GM19438 (cell line): ENCODE data around the gene OVOL3.
"Not testable (repeated sequence)": the region's sequence is repeated elsewhere in the genome, so short reads cannot be mapped to it uniquely, and the experiment has no call there.

Source experiments
- ATAC-seq: cut with Tn5 transposase; IDR thresholded peaks from one replicate; pipeline ENCODE4 v1.9.1; 2021; ENCODE audit warnings: low read depth; ENCODE audit not compliant: unreplicated experiment

OVOL3 gene

GRCh38 chr19:36125557-36125956, 14.6 kb downstream of the OVOL3 start:
- ATAC-seq = no peak

GRCh38 chr19:36128392-36128736, 17.4 kb downstream of the OVOL3 start:
- ATAC-seq = peak; percentile 19

GRCh38 chr19:36131221-36131620, 20.3 kb downstream of the OVOL3 start:
- ATAC-seq = not testable (repeated sequence)

GRCh38 chr19:36134867-36135266, 23.9 kb downstream of the OVOL3 start:
- not testable (repeated sequence) for ATAC-seq

- no peak for ATAC-seq
Measured at GRCh38 chr19:36136964-36137686, 26.2 kb downstream of the OVOL3 start.

GRCh38 chr19:36139120-36139472, 28.2 kb downstream of the OVOL3 start:
- no peak for ATAC-seq

- peak; percentile 83 for ATAC-seq
Measured at GRCh38 chr19:36139473-36140303, 28.7 kb downstream of the OVOL3 start, which contains the start of gene CAPNS1. CAPNS1 (plus strand) TSS chr19:36140066; CDS start chr19:36141012, 946 bp downstream.

GRCh38 chr19:36140304-36141038, 29.5 kb downstream of the OVOL3 start:
- peak; percentile 20 for ATAC-seq

GRCh38 chr19:36141039-36141927, 30.3 kb downstream of the OVOL3 start:
- ATAC-seq = peak; percentile 47

- no peak for ATAC-seq
Measured at GRCh38 chr19:36142046-36142445, 31.1 kb downstream of the OVOL3 start.

- no peak for ATAC-seq
Measured at GRCh38 chr19:36142496-36142895, 31.6 kb downstream of the OVOL3 start.

- no peak for ATAC-seq
Measured at GRCh38 chr19:36144624-36145023, 33.7 kb downstream of the OVOL3 start.

- no peak for ATAC-seq
Measured at GRCh38 chr19:36149673-36150406, 38.9 kb downstream of the OVOL3 start.

GRCh38 chr19:36150586-36150985, 39.6 kb downstream of the OVOL3 start:
- ATAC-seq = no peak

- ATAC-seq = no peak
Measured at GRCh38 chr19:36151144-36152018, 40.4 kb downstream of the OVOL3 start.

GRCh38 chr19:36152019-36152351, 41.0 kb downstream of the OVOL3 start:
- no peak for ATAC-seq

GRCh38 chr19:36152352-36153091, 41.6 kb downstream of the OVOL3 start, which contains the start of gene COX7A1:
COX7A1 (minus strand) TSS chr19:36152447; CDS start chr19:36152407, 40 bp downstream.
- ATAC-seq = no peak

- ATAC-seq = no peak
Measured at GRCh38 chr19:36153126-36153525, 42.2 kb downstream of the OVOL3 start.
